ENCODE data around the gene TIMP2.

DNA sequence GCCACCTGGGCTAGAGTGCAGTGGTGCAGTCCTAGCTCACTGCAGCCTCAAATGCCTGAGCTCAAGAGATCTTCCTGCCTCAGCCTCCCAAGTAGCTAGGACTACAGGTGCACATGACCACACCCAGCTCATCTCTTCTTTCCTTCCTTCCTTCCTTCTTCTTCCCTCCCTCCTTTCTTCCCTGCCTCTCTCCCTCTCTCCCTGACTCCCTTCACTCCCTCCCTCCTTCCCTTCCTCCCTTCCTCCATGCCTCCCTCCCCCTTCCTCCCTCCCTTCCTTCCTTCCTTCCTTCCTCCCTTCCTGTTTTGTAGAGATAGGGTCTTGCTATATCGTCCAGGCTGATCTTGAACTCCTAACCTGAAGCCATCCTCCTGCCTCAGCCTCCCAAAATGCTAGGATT, 61.1 kb downstream of the TIMP2 start:
- TF ChIP-seq, protein P1, sequence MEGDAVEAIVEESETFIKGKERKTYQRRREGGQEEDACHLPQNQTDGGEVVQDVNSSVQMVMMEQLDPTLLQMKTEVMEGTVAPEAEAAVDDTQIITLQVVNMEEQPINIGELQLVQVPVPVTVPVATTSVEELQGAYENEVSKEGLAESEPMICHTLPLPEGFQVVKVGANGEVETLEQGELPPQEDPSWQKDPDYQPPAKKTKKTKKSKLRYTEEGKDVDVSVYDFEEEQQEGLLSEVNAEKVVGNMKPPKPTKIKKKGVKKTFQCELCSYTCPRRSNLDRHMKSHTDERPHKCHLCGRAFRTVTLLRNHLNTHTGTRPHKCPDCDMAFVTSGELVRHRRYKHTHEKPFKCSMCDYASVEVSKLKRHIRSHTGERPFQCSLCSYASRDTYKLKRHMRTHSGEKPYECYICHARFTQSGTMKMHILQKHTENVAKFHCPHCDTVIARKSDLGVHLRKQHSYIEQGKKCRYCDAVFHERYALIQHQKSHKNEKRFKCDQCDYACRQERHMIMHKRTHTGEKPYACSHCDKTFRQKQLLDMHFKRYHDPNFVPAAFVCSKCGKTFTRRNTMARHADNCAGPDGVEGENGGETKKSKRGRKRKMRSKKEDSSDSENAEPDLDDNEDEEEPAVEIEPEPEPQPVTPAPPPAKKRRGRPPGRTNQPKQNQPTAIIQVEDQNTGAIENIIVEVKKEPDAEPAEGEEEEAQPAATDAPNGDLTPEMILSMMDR (IDR thresholded peaks at IDR 0.05), result no peak
- TF ChIP-seq POLR2A (IDR thresholded peaks at IDR 0.05), result no peak
